ENCODE results near the gene HELZ.
"Not testable (repeated sequence)": the region's sequence is repeated elsewhere in the genome, so short reads cannot be mapped to it uniquely, and the experiment has no call there.

The HELZ gene

DNA sequence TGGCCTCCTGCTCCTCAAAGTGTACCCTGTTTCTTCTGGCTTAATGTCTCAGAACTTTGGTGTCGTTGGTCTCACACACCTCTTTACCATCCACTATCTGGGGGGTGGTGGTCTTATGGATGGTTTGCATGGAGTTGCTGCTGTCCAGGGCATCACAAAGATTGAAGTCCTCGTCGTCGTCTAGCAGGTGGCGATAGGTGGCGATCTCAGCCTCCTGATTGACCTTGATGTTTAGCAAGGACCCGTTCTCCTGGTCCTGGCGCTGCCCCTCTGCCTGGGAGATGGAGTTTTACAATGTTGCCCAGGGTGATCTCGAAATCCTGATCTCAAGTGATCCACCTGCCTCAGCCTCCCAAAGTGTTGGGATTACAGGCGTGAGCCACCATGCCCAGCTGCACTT lies 31.1 kb upstream of the HELZ start:
- H3K27me3 Mint-ChIP-seq (ENCODE audit: low read depth): no peaks in the 10 kb centered on the region
- H3K4me3 Mint-ChIP-seq: no peak overlapping the region
- H3K27ac Mint-ChIP-seq: no peak overlapping the region
- no peaks in the 10 kb centered on the region for H3K4me1 Mint-ChIP-seq (ENCODE audit: low read depth)
- H3K36me3 Mint-ChIP-seq (ENCODE audit: low read depth): no peaks in the 10 kb centered on the region
- no peaks in the 10 kb centered on the region for H3K9me3 Mint-ChIP-seq
- no peak for DNase-seq (ENCODE audit: low spot score)

DNA sequence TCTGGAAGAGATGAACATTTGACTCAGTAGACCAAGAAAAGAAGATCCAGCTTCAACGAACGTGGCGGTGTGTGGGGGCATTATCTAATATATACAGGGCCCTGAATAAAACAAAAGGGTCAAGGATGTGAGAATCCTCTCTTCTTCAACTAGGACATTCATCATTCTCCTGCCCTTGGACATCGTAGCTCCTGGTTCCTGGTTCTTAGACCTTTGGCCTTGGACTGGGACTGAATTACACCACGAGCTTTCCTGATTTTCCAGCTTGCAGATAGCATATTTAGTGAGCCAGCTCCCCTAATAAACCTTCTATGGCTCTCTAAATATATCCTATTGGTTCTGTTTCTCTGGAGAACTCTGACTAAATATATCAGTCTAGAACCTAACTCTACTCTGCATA lies 29.5 kb upstream of the HELZ start:
- Mint-ChIP-seq H3K27ac (no peak overlapping the region), H3K4me3 (no peak overlapping the region), H3K9me3 (no peaks in the 10 kb centered on the region), H3K36me3 (ENCODE audit: low read depth) (no peaks in the 10 kb centered on the region), H3K4me1 (ENCODE audit: low read depth) (no peaks in the 10 kb centered on the region), H3K27me3 (ENCODE audit: low read depth) (no peaks in the 10 kb centered on the region)
- DNase-seq (ENCODE audit: low spot score): no peak

DNA sequence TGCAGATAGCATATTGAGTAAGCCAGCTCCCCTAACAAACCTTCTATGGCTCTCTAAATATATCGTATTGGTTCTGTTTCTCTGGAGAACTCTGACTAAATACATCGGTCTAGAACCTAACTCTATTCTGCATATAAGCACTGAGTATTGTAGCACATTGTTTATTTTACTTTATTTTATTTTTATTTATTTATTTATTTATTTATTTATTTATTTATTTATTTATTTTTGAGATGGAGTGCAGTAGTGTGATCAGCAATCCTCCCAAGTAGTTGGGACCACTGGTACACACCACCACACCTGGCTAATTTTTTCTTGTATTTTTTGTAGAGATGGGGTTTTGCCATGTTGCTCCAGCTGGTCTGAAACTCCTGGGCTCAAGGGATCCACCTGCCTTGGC lies 28.9 kb upstream of the HELZ start:
- Mint-ChIP-seq H3K27ac (no peak overlapping the region), H3K27me3 (ENCODE audit: low read depth) (no peaks in the 10 kb centered on the region), H3K9me3 (no peaks in the 10 kb centered on the region), H3K36me3 (ENCODE audit: low read depth) (no peaks in the 10 kb centered on the region), H3K4me3 (no peak overlapping the region), H3K4me1 (ENCODE audit: low read depth) (no peaks in the 10 kb centered on the region)
- no peak for DNase-seq (ENCODE audit: low spot score)

DNA sequence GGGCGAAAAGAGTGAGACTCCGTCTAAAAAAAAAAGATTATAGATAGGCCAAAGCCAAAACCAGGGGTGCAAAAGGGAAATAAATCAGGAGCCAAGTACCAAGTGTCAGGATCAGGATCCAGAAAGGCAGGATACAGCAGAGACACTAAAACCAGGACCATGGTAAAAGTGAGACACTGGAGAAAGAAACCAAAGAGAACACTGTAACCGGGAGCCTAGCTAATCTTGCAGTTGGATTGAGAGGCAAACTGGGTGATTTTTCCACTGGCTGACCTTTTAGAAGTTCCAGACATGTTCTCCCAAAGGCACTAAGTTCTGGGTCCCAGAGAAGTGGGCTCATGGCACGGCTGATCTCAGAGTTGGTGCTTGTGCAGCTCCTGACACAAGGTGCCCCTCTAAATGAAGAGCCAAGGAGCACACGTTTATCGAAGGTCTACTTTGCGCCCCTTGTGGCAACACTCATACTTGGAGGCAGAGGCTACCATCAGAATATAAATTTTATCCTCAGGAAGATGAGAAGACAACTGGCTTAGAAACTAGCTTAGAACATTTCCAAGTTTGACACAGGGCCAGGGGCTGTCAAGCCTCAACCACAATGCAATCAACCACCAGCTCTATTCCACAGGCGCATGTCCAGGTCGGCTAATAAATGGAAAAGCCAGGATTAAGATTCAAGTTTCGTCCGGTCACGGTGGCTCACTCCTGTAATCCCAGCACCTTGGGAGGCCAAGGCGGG lies 27.5 kb upstream of the HELZ start:
- no peaks in the 10 kb centered on the region for H3K4me1 Mint-ChIP-seq (ENCODE audit: low read depth)
- H3K27me3 Mint-ChIP-seq (ENCODE audit: low read depth): no peaks in the 10 kb centered on the region
- DNase-seq (ENCODE audit: low spot score): no peak
- no peaks in the 10 kb centered on the region for H3K36me3 Mint-ChIP-seq (ENCODE audit: low read depth)
- H3K9me3 Mint-ChIP-seq: no peaks in the 10 kb centered on the region
- no peak overlapping the region for H3K4me3 Mint-ChIP-seq
- no peak overlapping the region for H3K27ac Mint-ChIP-seq

DNA sequence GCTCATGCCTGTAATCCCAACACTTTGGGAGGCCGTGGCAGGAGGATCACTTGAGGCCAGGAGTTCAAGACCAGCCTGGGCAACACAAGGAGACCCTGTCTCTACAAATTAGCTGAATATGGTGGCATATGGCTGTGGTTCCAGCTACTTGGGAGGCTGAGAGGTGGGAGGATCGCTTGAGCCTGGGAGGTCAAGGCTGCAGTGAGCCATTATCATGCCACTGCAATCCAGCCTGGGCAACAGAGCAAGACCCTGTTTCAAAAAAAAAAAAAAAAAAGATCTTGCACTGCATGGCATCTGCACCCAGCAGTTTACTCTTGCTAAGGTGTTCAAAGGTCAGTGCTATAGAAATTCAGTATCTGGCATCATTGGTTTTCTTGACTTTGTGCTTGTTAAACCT lies 26.2 kb upstream of the HELZ start:
- not testable (repeated sequence) for H3K4me1 Mint-ChIP-seq (ENCODE audit: low read depth); H3K27me3 Mint-ChIP-seq (ENCODE audit: low read depth); H3K9me3 Mint-ChIP-seq; DNase-seq (ENCODE audit: low spot score); H3K36me3 Mint-ChIP-seq (ENCODE audit: low read depth); H3K27ac Mint-ChIP-seq; H3K4me3 Mint-ChIP-seq

DNA sequence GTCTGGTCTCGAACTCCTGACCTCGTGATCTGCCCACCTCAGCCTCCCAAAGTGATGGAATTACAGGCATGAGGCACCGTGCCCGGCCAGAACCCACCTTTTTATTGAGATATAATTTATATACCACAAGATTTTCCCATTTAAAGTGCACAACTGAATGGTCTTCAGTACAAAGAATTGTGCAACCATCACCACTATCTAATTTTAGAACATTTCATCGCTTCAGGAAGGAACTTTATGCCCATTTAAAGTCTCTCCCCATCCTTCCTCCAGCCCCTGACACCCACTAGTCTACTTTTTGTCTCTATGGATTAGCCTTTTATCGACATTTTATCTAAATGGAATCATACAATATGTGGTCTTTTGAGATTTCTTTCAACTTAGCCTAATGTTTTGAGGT lies 25.4 kb upstream of the HELZ start:
- Mint-ChIP-seq H3K4me1 (ENCODE audit: low read depth) (no peaks in the 10 kb centered on the region), H3K27me3 (ENCODE audit: low read depth) (no peaks in the 10 kb centered on the region), H3K27ac (no peak overlapping the region), H3K4me3 (no peak overlapping the region), H3K36me3 (ENCODE audit: low read depth) (no peaks in the 10 kb centered on the region), H3K9me3 (no peaks in the 10 kb centered on the region)
- DNase-seq (ENCODE audit: low spot score): no peak

DNA sequence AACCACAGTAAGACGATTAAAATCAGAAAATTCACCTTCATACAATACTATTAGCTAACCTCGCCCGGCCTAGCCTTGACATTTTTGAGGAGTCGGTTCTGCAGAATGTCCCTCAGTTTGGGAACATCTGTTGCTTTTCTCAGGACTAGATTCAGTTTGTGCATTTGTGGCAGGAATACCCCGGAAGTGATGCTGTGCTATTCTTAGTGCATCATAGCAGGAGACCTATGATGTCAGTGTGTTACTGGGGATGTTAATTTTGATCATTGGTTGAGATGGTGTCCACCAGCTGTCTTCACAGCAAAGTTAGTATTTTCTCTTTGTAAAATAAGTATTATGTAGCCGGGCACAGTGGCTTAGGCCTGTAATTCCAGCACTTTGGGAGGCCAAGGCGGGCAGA lies 21.5 kb upstream of the HELZ start:
- Mint-ChIP-seq H3K9me3 (no peaks in the 10 kb centered on the region), H3K36me3 (ENCODE audit: low read depth) (no peaks in the 10 kb centered on the region), H3K4me1 (ENCODE audit: low read depth) (peaks cover 2% of the 10 kb centered on the region), H3K4me3 (no peak overlapping the region), H3K27ac (no peak overlapping the region), H3K27me3 (ENCODE audit: low read depth) (no peaks in the 10 kb centered on the region)
- DNase-seq (ENCODE audit: low spot score): no peak

DNA sequence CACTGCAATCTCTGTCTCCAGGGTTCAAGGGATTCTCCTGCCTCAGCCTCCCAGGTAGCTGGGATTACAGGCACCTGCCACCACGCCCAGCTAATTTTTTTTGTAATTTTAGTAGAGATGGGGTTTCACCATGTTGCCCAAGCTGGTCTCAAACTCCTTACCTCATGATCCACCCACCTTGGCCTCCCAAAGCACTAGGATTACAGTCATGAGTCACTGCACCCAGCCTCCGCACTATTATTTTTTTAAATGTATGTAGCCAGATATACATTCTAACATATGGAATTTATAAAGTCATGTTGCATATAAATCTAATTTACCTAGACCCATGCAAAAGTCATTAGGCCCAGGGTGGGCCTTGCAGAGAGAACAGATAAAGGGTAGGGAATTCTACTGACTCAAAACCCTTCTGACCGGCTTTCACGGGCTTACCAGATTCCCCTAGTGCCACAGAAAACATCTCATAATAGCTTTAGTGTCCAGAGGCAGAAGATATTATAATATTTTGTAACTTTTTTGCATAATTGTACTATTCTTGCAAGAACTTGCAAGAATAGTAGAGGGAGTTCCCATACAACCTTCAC lies 20.5 kb upstream of the HELZ start:
- no peaks in the 10 kb centered on the region for H3K36me3 Mint-ChIP-seq (ENCODE audit: low read depth)
- no peak overlapping the region for H3K4me3 Mint-ChIP-seq
- no peak for DNase-seq (ENCODE audit: low spot score)
- H3K27me3 Mint-ChIP-seq (ENCODE audit: low read depth): no peaks in the 10 kb centered on the region
- peaks cover 2% of the 10 kb centered on the region for H3K4me1 Mint-ChIP-seq (ENCODE audit: low read depth)
- H3K27ac Mint-ChIP-seq: no peak overlapping the region
- H3K9me3 Mint-ChIP-seq: no peaks in the 10 kb centered on the region

DNA sequence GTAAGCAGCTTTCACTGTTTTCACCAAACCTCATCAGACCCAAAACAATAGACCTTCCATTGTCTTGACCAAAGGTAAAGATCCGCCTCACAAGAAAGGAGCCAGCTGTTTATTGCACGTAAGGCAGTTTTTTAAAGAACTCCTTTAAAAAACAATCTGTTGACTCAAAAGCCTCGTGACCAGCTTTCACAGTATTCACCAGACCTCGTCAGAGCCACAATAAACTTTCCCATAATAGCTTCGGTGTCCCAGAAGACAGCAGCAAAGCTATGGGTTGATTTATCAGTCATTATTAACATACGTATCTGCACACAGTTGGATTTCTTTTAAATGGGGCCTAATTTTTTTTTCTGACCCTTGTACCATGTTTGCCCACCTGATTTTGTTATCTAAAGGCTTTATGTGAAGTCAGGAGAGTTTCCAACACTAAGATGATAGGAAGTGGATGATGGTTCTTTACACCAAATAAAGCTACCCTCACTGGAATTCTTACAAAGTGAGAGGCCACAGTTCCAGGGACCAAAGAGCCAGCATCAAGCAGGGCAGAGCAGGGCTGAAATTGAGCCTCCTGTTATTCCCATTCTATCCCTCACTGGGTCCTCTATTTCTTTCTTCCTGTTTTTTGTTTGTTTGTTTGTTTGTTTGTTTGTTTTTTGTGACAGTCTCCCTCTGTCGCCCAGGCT lies 17.6 kb upstream of the HELZ start:
- no peaks in the 10 kb centered on the region for H3K9me3 Mint-ChIP-seq
- H3K4me1 Mint-ChIP-seq (ENCODE audit: low read depth): peaks cover 27% of the 10 kb centered on the region
- H3K4me3 Mint-ChIP-seq: no peak overlapping the region
- H3K27me3 Mint-ChIP-seq (ENCODE audit: low read depth): no peaks in the 10 kb centered on the region
- DNase-seq (ENCODE audit: low spot score): no peak
- no peak overlapping the region for H3K27ac Mint-ChIP-seq
- H3K36me3 Mint-ChIP-seq (ENCODE audit: low read depth): no peaks in the 10 kb centered on the region

DNA sequence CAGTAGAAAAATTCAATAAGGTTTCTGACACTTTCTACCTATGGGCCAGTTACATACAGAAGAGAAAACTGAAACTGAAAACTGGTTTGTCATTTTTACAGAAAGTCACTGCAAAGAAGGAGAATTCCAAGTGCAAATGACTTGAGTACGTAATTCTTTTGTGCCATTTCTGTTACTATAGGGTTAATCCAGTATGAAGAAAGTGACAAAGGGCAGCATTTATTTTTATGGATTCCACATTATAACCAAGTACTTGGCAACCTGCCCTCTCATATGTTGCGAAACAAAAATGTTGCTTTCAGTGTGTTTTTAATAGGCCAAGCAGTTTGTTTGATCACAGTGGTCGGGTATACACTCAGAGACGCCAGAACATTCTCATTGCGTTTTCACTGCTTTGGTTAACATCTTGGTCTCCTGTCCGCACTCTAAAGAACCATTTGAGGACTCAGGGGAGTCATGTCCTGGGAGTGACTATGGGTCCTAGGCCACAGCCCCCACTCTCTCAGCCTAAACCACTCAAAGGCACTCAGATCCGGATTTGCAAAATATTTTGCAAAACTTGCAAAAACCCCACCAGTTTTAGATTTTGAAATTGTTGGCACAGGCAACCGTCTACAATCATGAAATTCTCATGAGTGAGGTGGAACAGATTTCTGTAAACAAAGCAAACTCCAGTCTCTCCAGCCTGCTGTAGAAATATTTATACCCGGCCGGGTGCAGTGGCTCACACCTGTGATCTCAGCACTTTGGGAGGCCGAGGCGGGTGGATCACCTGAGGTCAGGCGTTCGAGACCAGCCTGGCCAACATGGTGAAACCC lies 15.4 kb upstream of the HELZ start:
- Mint-ChIP-seq H3K27ac (no peak overlapping the region), H3K36me3 (ENCODE audit: low read depth) (no peaks in the 10 kb centered on the region), H3K4me1 (ENCODE audit: low read depth) (peaks cover 29% of the 10 kb centered on the region), H3K9me3 (peaks cover 4% of the 10 kb centered on the region), H3K27me3 (ENCODE audit: low read depth) (no peaks in the 10 kb centered on the region), H3K4me3 (peak overlapping the region; percentile 20)
- DNase-seq (ENCODE audit: low spot score): no peak

DNA sequence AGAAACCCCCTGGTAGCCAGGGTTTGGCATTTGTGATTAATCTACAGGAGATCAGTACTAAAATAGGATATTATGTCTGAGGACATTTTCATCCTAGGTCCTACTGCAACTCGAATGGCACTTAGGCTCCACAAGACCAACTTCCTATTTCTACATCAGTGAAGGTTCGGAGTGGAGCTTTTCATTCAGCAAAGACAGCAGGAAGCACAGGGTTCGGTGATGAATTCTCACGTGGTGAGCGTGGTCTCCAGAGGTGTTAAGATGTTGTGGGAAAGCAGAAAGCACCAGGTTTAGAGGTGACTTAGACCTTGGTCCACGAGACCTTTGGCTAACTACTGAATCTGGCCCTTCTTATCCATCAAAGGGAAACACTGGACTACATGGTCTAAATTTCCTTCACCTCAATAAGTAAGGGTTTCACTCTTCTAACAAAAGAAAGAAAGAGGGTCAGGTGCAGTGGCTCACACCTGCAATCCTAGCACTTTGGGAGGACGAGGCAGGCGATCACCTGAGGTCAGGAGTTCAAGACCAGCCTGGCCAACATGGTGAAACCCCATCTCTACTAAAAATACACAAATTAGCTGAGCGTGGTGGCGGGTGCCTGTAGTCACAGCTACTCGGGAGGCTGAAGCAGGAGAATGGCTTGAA lies 13.9 kb upstream of the HELZ start:
- H3K27ac Mint-ChIP-seq: peak overlapping the region; percentile 28
- H3K9me3 Mint-ChIP-seq: peaks cover 4% of the 10 kb centered on the region
- H3K4me3 Mint-ChIP-seq: peak overlapping the region; percentile 34
- H3K4me1 Mint-ChIP-seq (ENCODE audit: low read depth): peaks cover 29% of the 10 kb centered on the region
- no peak for DNase-seq (ENCODE audit: low spot score)
- no peaks in the 10 kb centered on the region for H3K27me3 Mint-ChIP-seq (ENCODE audit: low read depth)
- no peaks in the 10 kb centered on the region for H3K36me3 Mint-ChIP-seq (ENCODE audit: low read depth)

DNA sequence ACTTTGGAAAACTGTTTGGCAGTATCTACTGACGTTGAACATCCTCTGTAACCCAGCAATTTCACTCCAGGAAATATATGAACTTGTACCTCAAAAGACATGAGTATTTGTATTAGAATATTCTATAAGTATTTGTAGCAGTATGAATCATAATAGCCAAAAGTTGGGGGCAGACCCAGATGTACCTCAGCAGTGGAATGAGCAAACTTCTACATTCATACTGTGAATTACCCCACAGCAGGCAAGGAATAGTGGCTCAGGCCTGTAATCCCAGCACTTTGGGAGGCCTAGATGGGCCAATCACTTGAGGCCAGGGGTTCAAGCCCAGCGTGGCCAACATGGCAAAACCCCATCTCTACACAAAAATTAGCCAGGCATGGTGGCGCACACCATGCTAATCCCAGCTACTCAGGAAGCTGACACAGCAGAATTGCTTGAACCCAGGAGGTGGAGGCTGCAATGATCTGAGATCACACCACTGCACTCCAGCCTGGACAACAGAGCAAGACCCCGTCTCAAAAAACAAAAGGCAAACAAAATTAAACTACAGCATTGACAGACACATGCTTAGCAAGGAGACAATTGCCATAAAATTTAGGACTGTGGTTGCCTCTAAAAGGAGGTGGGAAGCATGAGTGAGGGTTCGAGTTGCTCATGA lies 11.2 kb upstream of the HELZ start:
- peaks cover 4% of the 10 kb centered on the region for H3K9me3 Mint-ChIP-seq
- peaks cover 27% of the 10 kb centered on the region for H3K4me1 Mint-ChIP-seq (ENCODE audit: low read depth)
- H3K36me3 Mint-ChIP-seq (ENCODE audit: low read depth): no peaks in the 10 kb centered on the region
- H3K27ac Mint-ChIP-seq: no peak overlapping the region
- DNase-seq (ENCODE audit: low spot score): no peak
- peaks cover 5% of the 10 kb centered on the region for H3K27me3 Mint-ChIP-seq (ENCODE audit: low read depth)
- H3K4me3 Mint-ChIP-seq: no peak overlapping the region

DNA sequence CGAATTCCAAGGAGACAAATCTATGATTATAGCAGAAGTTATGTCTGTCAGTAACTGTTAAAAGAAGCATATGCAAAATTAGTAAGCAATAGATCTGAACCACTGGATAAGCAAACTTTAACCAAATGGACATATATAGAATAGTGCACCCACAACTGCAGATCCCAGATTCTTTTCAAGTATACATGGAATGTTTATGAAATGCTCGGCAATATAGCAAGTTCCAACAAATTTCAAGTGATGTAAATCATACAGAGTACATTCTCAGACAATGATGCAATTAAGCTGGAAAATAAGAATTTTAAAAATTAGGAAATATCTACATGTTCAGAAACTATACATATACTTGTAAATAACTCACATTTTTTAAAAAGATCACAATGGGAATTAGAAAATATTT lies 8.4 kb upstream of the HELZ start:
- H3K9me3 Mint-ChIP-seq: peaks cover 4% of the 10 kb centered on the region
- no peaks in the 10 kb centered on the region for H3K36me3 Mint-ChIP-seq (ENCODE audit: low read depth)
- H3K4me1 Mint-ChIP-seq (ENCODE audit: low read depth): peaks cover 10% of the 10 kb centered on the region
- H3K27ac Mint-ChIP-seq: no peak overlapping the region
- peaks cover 6% of the 10 kb centered on the region for H3K27me3 Mint-ChIP-seq (ENCODE audit: low read depth)
- H3K4me3 Mint-ChIP-seq: no peak overlapping the region
- DNase-seq (ENCODE audit: low spot score): no peak
